ENCODE data around the gene KLHL29.

Gene KLHL29

GRCh38 chr2:23559561-23560239 is 174.7 kb downstream of the KLHL29 start:
- no peak for DNase-seq

GRCh38 chr2:23561088-23561487 is 176.1 kb downstream of the KLHL29 start:
- no peak for DNase-seq

- no peak for DNase-seq
Observed at GRCh38 chr2:23561544-23561943, 176.6 kb downstream of the KLHL29 start.

GRCh38 chr2:23562143-23562542 is 177.2 kb downstream of the KLHL29 start:
- DNase-seq, result no peak

GRCh38 chr2:23563151-23563550 is 178.2 kb downstream of the KLHL29 start:
- DNase-seq, result no peak

GRCh38 chr2:23563673-23564614 is 179.0 kb downstream of the KLHL29 start:
- DNase-seq, result no peak

- DNase-seq, result no peak
Observed at GRCh38 chr2:23564615-23564960, 179.6 kb downstream of the KLHL29 start.

- no peak for DNase-seq
Observed at GRCh38 chr2:23565374-23565773, 180.4 kb downstream of the KLHL29 start.

GRCh38 chr2:23565814-23566213 is 180.8 kb downstream of the KLHL29 start:
- DNase-seq, result no peak

- DNase-seq, result no peak
Observed at GRCh38 chr2:23566241-23567142, 181.5 kb downstream of the KLHL29 start.

- no peak for DNase-seq
Observed at GRCh38 chr2:23567161-23567756, 182.3 kb downstream of the KLHL29 start.

GRCh38 chr2:23568211-23568610 is 183.2 kb downstream of the KLHL29 start:
- DNase-seq, result no peak

- no peak for DNase-seq
Observed at GRCh38 chr2:23568626-23569190, 183.7 kb downstream of the KLHL29 start.

GRCh38 chr2:23569761-23570365 is 184.9 kb downstream of the KLHL29 start:
- DNase-seq, result no peak

GRCh38 chr2:23571085-23571484 is 186.1 kb downstream of the KLHL29 start:
- no peak for DNase-seq

GRCh38 chr2:23571527-23572282 is 186.7 kb downstream of the KLHL29 start:
- no peak for DNase-seq

GRCh38 chr2:23574919-23575654 is 190.1 kb downstream of the KLHL29 start:
- no peak for DNase-seq

- no peak for DNase-seq
Observed at GRCh38 chr2:23578964-23579671, 194.1 kb downstream of the KLHL29 start.

- no peak for DNase-seq
Observed at GRCh38 chr2:23579674-23580073, 194.7 kb downstream of the KLHL29 start.

GRCh38 chr2:23583467-23583866 is 198.5 kb downstream of the KLHL29 start:
- no peak for DNase-seq

Measured in NCI-H187 treated with DMSO at 0.1 percent for 48 hours (cell line).